GM18502 (cell line): ENCODE measurements around the gene CRYBB3.
"Not testable (repeated sequence)": the region's sequence is repeated elsewhere in the genome, so short reads cannot be mapped to it uniquely, and the experiment has no call there.

Experiments
- ATAC-seq: cut with Tn5 transposase; IDR thresholded peaks from one replicate; pipeline ENCODE4 v1.9.1; 2021; ENCODE audit warnings: mild to moderate bottlenecking; ENCODE audit not compliant: unreplicated experiment, poor library complexity

Gene CRYBB3

GRCh38 chr22:25174156-25174887 lies 25.3 kb upstream of the CRYBB3 start:
- no peak for ATAC-seq

GRCh38 chr22:25174888-25175411 lies 24.7 kb upstream of the CRYBB3 start:
- ATAC-seq: no peak

GRCh38 chr22:25176175-25176574 lies 23.5 kb upstream of the CRYBB3 start:
- no peak for ATAC-seq

- no peak for ATAC-seq
Measured at GRCh38 chr22:25176799-25177198, 22.9 kb upstream of the CRYBB3 start.

GRCh38 chr22:25177226-25177625 lies 22.4 kb upstream of the CRYBB3 start:
- no peak for ATAC-seq

GRCh38 chr22:25177895-25178294 lies 21.8 kb upstream of the CRYBB3 start:
- no peak for ATAC-seq

GRCh38 chr22:25178348-25178747 lies 21.3 kb upstream of the CRYBB3 start:
- not testable (repeated sequence) for ATAC-seq

GRCh38 chr22:25178869-25179631 lies 20.6 kb upstream of the CRYBB3 start:
- not testable (repeated sequence) for ATAC-seq

- no peak for ATAC-seq
Measured at GRCh38 chr22:25182131-25183110, 17.2 kb upstream of the CRYBB3 start.

GRCh38 chr22:25183949-25184619 lies 15.6 kb upstream of the CRYBB3 start:
- no peak for ATAC-seq

- ATAC-seq: no peak
Measured at GRCh38 chr22:25186140-25186539, 13.5 kb upstream of the CRYBB3 start.

- ATAC-seq: no peak
Measured at GRCh38 chr22:25187469-25187868, 12.2 kb upstream of the CRYBB3 start.

- ATAC-seq: no peak
Measured at GRCh38 chr22:25192406-25192805, 7.3 kb upstream of the CRYBB3 start.

- ATAC-seq: no peak
Measured at GRCh38 chr22:25193130-25193529, 6.5 kb upstream of the CRYBB3 start.

- ATAC-seq: no peak
Measured at GRCh38 chr22:25193548-25193947, 6.1 kb upstream of the CRYBB3 start.

GRCh38 chr22:25196326-25196725 lies 3.3 kb upstream of the CRYBB3 start:
- ATAC-seq: no peak

- no peak for ATAC-seq
Measured at GRCh38 chr22:25197340-25197739, 2.3 kb upstream of the CRYBB3 start.

GRCh38 chr22:25200967-25201366 lies 1.3 kb downstream of the CRYBB3 start:
- ATAC-seq: no peak

- no peak for ATAC-seq
Measured at GRCh38 chr22:25201557-25202273, 2.1 kb downstream of the CRYBB3 start.
